Measurements from ENCODE around the gene PSMD7. TPM values are rescaled to one million over a fixed set of nuclear protein-coding genes. Genes with fewer than 3 reads are reported as not detected.
A peak's percentile ranks its signal among the peaks of the same experiment; 100 is the strongest.

The PSMD7 gene
- total RNA-seq (10 to 100 TPM; 19.5 to 34.1 (median 30.0) TPM), polyA plus RNA-seq (10 to 100 TPM; 19.8 to 39.7 TPM)

- 0% methylated on average over 40 to 60 of the region's 60 CpGs for WGBS, 2 donors
- H3K4me3 ChIP-seq: peak within 1 kb of the TSS; percentile 87 to 98 (median 92)
- H3K27ac ChIP-seq: peak within 1 kb of the TSS; percentile 87 to 94 (median 92)
- ATAC-seq (peak; percentile 97 to 98 (median 98)), FAIRE-seq (no peak), DNase-seq (peak; percentile 87 to 96 (median 90))
- H3K4me1 ChIP-seq: peaks cover 0 to 23% (median 22%) of the 10 kb centered on the region in 3 donors
- no peaks in the 10 kb centered on the region for H3K9me3 ChIP-seq
- H3K36me3 ChIP-seq: peaks cover 0 to 18% (median 4%) of the 10 kb centered on the region in 3 donors
- no peak for TF ChIP-seq CTCF (IDR thresholded peaks at IDR 0.05)
- intact Hi-C loops (cut with DNase I): no loop called here
- H3K27me3 ChIP-seq: no peaks in the 10 kb centered on the region
These were observed at the start of gene PSMD7 for GRCh38 chr16:74296432-74297144. PSMD7 (plus strand) TSS chr16:74296814; CDS start chr16:74296915, 101 bp downstream.

- DNase-seq (no peak), FAIRE-seq (no peak), ATAC-seq (no peak)
- WGBS, 2 donors: 45 to 51% methylated on average over 4 of the region's 4 CpGs
- Histone ChIP-seq H3K4me3 (no peak overlapping the region), H3K27ac (no peak overlapping the region), H3K4me1 (no peaks in the 10 kb centered on the region), H3K27me3 (no peaks in the 10 kb centered on the region), H3K9me3 (no peaks in the 10 kb centered on the region), H3K36me3 (no peaks in the 10 kb centered on the region)
- TF ChIP-seq CTCF (IDR thresholded peaks at IDR 0.05): no peak
- intact Hi-C loops (cut with DNase I): no loop called here
These were observed 47.4 kb upstream of the PSMD7 start for GRCh38 chr16:74249254-74249653.

- Histone ChIP-seq H3K36me3 (no peaks in the 10 kb centered on the region), H3K9me3 (no peaks in the 10 kb centered on the region), H3K4me1 (no peaks in the 10 kb centered on the region), H3K27ac (no peak overlapping the region), H3K4me3 (no peak overlapping the region), H3K27me3 (no peaks in the 10 kb centered on the region)
- TF ChIP-seq CTCF (IDR thresholded peaks at IDR 0.05): no peak
- DNase-seq (no peak), FAIRE-seq (no peak), ATAC-seq (no peak)
- WGBS, 2 donors: 46 to 69% methylated on average over 1 of the region's 1 CpG
- intact Hi-C loops (cut with DNase I): no loop called here
These were observed 46.8 kb upstream of the PSMD7 start for GRCh38 chr16:74249846-74250245.

GRCh38 chr16:74252329-74252728 is 44.3 kb upstream of the PSMD7 start:
- FAIRE-seq (no peak), DNase-seq (no peak), ATAC-seq (no peak)
- no peak for TF ChIP-seq CTCF (IDR thresholded peaks at IDR 0.05)
- Histone ChIP-seq H3K9me3 (no peaks in the 10 kb centered on the region), H3K36me3 (no peaks in the 10 kb centered on the region), H3K4me3 (no peak overlapping the region), H3K27ac (no peak overlapping the region), H3K27me3 (no peaks in the 10 kb centered on the region), H3K4me1 (no peaks in the 10 kb centered on the region)
- WGBS, 2 donors: 85 to 91% methylated on average over 3 of the region's 3 CpGs
- intact Hi-C loops (cut with DNase I): no loop called here
